GM19023 (cell line): ENCODE results near the gene IGF2BP1.
"Not testable (repeated sequence)": the region's sequence is repeated elsewhere in the genome, so short reads cannot be mapped to it uniquely, and the experiment has no call there.

Source experiments
- ATAC-seq: cut with Tn5 transposase; IDR thresholded peaks from one replicate; pipeline ENCODE4 v1.9.1; 2021; ENCODE audit warnings: mild to moderate bottlenecking, moderate library complexity; ENCODE audit not compliant: unreplicated experiment

IGF2BP1 gene

DNA sequence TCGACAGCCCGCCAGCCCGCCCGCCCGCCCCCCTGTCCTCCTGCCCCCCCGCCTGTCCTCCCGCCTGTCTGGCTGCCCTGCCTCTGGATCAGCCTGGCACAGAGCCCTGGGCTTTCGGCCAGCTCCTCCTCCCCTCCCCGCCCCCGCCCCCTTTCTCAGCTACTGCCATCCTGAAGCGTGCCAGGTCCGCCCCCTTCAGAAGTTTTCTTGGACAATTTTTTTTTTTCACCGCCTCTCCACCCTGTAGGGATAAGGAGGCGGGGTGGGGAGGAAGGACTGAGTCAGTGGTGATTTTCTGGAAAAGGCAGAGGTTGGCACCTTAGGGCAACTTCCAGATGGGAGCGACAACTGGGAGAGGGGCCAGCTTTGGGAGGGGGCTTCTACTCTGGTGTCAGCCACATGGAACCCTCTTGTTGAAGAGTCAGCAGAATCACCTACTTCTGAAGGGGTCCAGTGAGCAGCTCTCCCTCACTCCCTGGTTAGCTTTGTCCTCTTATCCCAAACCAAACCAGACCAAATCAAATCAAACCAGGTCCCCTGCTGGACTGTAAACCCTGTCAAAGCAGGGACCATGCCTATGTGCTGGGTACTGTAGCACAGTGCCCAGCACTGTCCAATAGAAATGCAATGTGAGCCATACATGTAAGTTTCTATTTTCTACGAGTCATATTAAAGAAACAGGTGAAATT is 19.7 kb downstream of the IGF2BP1 start:
- ATAC-seq: no peak

DNA sequence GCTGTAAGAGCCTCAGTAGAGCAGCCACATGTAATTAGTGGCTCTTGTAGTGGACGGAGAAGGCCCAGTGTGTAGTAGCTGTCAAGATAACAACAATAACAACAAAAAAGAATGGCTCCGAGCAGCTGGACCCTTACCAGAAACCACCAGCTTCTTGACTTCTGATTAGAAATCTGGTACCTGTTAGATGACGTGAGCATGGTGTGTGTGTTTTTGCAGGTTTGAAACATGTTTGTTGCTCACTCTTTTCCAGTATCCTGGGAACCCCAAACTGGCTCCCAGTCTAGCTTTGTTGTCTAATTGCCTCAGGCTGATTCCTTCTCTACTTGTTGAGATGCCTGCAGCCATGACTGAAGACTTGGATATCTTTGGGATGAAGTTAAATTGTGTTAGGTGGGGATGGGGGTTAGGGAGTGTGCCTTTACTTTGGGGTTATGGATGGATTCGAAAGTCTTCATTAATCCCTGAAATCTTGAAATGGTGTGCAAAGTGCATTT is 21.0 kb downstream of the IGF2BP1 start:
- no peak for ATAC-seq

DNA sequence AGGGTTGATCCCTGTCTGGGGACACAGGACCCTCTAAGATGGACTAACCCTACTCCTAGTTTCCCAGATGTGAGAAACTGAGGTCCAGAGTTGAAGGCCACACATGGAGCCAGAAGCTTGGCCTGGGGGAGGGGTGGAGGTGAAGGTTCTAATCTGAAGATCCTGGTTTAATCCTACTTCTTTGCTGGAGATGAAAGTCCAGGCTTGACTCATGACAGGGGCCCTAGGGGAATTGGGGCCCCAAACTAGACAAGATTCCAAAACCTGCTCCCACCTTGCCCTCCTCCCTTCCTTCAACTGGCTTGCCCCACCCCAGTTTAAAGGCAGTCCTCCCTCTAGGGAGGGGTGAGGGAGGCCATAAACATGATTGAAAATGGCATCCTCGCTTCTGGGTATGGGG is 21.6 kb downstream of the IGF2BP1 start:
- ATAC-seq: no peak

DNA sequence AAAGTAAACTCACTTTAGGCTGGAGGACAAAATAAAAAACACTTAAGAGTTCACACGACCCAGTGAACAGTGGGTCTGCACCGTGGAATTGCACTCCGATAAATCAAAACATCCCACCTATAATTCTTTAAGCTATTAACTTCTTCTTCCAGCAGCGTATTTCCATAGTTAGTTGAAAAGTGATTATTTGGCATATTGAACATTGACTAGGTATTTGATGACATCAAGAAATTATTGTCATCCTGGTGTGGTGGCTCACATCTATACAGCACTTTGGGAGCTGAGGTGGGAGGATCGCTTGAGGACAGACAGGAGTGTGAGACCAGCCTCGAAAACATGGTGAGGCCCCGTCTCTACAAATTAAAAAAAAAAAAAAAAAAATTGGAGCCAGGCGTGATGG is 23.4 kb downstream of the IGF2BP1 start:
- ATAC-seq: no peak

DNA sequence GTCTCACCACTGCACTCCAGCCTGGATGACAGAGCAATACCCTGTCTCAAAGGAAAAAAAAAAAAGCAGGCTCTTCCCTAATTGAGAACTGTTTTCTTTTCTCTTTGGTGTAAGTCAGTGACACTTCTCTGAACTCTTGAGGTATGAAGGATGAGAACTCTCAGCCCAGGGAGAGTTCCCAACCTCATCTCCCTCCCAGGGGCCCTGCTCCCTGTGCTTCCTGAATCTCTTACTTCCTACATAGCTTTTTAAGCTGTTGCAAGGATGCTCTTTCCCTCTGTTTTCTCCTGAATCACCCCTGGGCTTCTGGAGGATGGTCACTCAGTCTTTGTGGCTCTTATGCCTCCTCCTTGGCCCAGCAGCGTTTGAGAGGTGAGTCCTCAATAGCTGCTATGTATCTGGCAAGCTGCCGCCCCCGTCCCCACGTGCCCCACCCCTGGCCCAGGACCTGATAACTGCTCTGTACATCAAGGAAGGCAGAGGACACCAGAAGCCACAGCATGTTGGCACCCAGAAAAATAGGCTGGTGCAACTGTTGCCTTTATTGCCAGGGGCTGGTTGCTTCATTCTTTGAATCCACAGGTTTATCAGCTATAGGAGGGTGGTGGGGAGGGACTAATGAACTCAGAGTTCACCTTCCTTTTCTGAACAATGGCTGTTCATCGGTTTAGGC is 24.0 kb downstream of the IGF2BP1 start:
- no peak for ATAC-seq

DNA sequence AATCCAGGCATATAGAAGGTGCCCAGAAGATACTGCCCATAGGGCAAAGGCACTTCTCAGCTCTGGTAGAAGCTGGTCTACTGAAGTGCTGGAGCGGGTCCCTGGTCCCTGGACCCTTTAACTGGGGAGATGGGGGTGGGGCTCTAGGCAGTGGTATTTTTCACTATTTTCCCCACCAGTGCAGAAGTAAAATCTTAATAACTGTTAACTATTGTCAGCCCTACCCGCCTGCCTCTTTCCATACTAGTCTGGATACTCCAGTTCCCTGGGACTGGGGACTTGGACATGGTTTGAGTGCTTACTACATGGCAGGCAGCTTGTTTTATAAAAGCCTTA is 24.6 kb downstream of the IGF2BP1 start:
- no peak for ATAC-seq

DNA sequence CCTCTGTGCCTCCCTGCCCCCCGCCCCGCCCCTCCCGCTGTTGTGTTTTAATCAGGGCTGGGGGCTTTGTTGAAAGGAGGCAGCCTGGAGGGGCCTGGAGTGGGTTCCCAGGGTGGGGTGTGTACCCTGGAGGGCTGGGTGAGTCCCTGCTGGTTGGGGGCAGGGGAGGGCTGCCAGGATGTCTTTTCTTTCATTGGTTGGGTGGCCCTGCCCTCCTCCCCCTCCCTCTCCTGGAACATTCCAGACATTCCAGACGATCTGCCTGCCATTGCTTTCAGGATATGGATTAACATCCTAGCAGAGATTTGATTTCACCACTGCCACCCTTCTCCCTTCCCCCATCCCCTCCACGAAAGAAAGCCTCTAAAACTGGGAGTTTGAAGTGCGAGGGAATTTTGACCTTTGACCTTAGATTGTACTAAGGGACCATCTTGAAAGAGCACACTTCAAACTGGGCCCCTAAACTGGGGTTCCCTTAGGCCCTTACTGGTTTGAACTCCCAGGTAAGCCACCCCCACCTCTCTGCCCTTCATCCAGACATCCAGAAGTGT is 25.3 kb downstream of the IGF2BP1 start:
- ATAC-seq: no peak

DNA sequence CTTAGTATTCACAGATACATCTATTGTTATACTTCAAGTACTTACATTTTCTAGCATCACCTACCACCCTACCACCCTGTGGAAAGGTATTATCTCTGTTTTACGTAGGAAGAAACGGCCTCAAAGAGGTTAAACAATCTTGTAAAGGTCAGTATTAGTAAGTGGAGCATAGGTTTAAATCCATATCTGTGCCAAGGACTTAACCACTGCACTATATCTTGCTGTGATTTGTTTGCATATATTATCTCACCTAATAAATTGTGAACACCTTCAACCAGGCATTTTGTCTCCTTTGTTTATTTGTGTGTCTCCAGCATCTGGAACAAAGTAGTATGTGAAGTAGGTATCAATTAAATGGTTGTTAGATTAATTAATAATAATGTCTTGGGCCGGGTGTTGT is 27.3 kb downstream of the IGF2BP1 start:
- no peak for ATAC-seq

DNA sequence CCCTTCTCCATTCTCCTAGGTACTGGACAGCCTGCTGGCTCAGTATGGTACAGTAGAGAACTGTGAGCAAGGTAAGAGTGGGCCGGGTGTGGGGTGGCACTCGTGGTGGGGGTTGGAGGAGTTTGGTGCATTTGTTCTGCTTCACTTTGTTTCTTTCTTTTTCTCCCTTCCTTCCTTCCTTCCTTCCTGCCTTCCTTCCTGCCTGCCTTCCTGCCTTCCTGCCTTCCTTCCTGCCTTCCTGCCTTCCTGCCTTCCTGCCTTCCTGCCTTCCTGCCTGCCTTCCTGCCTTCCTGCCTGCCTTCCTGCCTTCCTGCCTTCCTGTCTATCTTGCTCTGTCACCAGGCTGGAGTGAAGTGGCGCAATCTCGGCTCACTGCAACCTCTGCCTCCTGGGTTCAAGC is 29.3 kb downstream of the IGF2BP1 start:
- not testable (repeated sequence) for ATAC-seq

DNA sequence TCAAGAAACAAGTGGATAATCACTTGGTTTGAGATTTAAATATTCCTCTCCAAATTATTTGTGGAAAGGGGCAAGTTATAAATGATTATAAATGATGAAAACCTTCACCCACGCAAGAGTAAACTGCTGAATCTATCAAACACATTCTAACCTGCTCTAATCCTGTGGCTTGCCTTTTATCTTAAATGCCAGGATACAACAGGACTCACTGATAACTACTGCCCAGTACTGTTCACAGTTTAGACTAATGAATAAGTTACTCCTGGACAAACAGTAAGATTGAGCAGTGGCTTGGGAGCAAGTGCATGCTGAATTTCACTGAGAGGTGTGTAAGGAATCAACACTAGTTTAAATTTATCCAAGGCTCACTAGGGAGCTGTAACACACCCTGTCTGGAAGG is 31.1 kb downstream of the IGF2BP1 start:
- ATAC-seq: no peak

DNA sequence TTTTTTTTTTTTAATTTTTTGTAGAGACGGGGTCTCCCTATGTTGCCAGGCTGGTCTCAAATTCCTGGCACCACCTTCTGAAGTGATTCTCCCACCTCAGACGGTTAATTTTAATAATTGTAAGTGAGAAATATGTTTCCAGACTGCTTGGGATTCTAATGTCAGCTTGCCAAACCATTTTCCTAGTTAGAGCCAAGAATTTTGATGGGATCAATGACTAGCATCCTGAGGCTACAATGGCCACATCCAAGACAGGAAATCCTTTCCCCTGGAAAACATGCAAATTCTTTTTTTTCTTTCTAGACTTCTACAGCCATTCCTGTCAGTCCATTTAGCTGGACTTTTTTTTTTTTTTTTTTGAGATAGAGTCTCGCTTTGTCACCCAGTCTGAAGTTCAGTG is 32.6 kb downstream of the IGF2BP1 start:
- no peak for ATAC-seq

DNA sequence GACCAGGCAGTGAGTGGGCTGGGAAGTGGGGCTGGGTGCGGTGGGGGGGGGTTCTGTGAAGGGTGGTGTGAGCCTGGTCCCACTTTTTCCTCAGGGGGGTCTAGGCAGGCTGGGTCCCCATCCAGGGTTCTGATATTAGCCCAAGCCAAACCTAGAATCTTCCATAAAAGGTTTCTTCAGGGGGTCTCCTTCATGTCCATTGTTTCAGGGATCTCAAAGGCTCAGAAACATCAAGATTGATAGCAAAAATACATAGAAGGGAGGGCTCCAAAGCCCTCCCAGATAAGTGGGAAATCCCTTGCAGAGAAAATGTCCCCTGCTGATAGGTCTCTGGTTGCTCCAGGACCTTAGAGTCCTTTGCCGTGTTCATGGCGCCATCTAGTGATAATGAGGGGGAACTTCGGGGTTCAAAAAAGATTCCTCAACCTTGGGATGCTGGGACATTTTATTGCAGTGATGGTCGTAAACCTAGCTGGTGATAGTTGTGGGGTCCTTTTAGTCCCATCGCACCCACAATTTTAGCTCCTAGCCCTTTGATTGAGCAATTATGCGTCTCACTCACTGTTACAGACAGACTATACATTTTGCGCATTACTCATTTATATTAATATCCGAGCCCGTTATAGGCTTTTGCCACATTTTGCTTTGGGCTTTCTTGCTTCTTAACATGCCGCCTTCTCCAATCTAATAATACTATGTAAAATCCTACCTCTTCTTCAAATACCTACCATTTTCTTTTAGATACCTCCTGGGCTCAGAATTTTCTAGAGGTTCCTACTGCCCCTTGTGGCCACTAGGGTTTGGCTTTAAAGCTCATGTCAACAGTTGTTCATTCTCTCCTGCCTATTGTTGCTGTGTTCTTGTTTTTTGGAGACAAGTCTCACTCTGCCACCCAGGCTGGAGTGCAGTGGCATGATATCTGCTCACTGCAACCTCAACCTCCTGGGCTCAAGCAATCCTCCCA is 35.1 kb downstream of the IGF2BP1 start:
- ATAC-seq: no peak

DNA sequence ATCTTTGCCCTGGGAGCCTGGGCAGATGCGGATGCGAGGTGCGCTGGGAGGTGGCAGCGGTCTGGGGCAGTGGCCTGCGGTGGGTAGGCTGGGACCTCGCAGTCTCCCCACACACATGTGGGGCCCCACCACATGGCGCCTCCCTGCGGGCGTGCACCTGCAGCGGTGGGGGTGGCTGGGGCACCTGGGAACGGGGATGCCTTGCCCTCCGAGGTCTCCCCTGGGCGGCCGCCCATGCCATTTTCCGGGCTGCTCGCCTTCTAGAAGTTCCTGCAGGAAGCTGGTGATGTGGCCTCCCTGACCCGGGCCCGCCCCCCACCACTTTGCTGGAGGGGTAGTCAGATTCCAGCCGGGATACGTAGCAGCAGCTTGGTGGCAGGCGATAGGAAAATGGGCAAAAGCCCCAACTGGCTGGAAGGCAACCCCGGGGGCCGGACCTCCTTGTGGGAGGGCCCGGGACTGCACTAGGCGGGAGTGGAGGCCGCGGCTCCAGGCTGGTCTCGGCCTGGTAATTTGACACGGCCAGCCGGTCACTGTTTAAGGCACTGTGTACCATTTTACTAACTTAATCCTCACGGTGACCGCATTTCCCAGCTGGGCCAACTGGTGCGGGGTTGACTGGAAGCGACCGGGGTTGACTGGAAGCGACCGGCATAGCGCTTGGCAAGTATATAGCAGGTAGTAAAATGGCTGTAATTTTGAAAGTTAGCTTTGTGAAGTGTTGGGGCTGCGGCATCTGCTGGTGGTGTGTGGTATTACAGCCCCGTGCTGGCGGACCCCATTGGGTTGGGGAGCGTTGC is 38.5 kb downstream of the IGF2BP1 start:
- ATAC-seq: no peak

DNA sequence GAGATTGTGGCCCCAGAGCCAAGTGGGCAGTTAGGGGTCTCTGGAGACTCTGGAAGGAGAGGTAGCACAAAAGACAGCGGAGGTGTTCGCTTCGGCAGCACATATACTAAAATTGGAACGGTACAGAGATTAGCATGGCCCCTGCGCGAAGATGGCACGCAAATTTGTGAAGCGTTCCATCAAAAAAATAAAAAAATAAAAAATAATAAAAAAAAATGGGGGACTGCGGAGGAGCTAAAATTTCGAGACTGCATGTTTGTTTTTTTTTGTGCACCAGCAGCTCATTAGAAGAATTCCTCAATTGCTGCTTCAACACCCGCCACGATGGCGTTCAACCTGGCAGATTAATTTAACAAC is 39.1 kb downstream of the IGF2BP1 start:
- no peak for ATAC-seq

DNA sequence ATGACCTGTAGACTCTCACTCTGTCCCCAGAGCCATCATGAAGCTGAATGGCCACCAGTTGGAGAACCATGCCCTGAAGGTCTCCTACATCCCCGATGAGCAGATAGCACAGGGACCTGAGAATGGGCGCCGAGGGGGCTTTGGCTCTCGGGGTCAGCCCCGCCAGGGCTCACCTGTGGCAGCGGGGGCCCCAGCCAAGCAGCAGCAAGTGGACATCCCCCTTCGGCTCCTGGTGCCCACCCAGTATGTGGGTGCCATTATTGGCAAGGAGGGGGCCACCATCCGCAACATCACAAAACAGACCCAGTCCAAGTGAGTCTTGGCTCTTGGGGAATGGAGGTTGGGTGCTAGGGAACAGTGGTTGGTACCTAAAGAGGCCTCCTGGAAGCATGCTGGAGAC is 41.0 kb downstream of the IGF2BP1 start:
- no peak for ATAC-seq

DNA sequence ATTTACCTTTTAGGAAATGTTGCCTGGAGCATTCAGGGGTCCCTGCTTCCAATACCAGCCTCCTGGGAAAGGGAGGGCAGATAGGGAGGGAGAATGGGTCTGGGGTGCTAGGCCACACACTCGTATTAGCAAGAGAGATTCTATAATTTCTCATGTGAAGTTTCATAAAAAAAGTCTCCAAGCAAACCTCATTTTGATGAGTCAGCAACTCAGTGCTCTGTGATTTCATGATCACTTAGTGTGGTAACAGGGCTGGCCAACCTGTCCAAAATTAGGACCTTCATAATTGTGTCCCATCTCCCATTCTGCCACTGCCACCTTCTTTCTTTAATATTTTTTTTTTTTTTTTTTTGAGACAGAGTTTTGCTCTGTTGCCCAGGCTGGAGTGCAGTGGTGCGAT is 41.4 kb downstream of the IGF2BP1 start:
- no peak for ATAC-seq

DNA sequence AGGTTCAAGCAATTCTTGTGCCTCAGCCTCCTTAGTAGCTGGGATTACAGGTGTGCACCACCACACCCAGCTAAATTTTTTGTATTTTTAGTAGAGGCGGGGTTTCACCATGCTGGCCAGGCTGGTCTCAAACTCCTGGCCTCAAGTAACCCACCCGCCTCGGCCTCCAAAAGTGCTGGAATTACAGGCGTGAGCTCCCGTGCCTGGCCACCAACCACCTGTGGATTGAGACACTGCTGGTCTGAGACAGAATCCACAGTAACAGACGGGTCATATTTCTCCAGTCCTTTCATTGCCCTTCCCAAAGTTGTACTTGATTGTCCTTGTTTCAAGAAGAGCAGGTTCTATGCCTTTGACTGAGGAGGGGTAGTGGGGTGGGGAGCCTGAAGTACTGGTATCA is 42.3 kb downstream of the IGF2BP1 start:
- not testable (repeated sequence) for ATAC-seq

DNA sequence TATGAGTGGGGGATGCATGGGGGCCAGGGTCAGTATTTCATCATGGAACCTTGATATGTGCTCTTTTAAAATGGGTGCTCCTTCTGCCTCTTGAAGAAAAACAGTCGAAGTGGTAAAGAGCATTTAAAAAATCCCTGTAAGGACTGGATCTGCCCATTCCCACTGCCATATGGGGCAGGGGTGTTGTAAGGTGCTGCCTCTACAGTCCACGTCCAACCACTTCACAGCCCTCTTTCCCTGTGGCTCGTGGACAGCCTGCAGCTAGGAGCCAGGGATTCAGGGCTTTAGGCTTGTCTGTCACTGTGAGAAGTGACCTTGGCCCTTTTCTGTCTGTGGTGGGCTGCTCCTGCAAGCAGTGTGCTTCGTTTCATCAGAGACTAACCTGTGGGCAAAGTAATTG is 44.3 kb downstream of the IGF2BP1 start:
- no peak for ATAC-seq

DNA sequence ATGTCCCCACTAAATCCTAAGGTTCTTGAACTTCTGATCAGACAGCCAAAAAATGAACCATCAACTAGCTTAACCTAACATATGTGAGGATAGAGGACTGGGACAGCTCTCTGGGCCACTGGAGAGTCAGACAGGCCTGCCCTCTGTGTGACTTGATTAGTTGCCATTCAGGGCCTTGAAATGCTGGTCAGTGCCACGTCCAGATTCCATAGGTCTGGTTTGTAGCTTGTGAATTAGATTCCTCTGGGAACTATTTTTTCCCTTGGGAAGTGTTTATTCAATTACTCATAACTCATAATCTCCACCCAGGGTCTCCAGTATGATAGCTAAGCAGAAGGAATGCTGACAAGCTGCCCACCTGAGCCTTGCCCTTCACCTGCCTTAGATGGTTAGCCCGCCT is 48.2 kb downstream of the IGF2BP1 start:
- no peak for ATAC-seq

DNA sequence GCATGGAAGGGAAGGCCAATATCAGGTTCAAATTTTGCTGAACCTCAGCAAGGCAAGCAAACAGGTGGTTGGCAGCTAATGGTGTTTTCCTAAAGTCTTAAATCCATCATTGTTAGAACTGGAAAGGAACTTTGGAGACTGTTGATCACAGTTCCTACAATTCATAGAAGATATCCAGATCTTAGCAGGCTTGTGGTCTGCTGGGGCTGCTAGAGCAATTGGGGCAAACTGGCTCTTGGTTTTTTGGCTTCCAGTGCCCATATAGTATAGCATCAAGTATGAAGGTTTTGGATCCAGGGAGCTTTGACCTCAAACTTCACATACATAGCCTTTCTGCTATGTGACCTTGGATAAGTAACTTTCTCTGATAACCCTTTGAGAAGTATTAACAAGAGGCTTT is 49.7 kb downstream of the IGF2BP1 start:
- ATAC-seq: no peak

DNA sequence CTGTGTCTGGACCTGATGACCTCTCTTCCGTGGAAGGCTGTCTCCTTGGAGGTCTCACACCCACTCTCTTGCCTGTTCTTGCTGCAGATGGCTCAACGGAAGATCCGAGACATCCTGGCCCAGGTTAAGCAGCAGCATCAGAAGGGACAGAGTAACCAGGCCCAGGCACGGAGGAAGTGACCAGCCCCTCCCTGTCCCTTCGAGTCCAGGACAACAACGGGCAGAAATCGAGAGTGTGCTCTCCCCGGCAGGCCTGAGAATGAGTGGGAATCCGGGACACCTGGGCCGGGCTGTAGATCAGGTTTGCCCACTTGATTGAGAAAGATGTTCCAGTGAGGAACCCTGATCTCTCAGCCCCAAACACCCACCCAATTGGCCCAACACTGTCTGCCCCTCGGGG is 52.1 kb downstream of the IGF2BP1 start:
- no peak for ATAC-seq
